ENCODE data around the gene NOTCH3.
A peak's percentile ranks its signal among the peaks of the same experiment; 100 is the strongest.

The NOTCH3 gene

DNA sequence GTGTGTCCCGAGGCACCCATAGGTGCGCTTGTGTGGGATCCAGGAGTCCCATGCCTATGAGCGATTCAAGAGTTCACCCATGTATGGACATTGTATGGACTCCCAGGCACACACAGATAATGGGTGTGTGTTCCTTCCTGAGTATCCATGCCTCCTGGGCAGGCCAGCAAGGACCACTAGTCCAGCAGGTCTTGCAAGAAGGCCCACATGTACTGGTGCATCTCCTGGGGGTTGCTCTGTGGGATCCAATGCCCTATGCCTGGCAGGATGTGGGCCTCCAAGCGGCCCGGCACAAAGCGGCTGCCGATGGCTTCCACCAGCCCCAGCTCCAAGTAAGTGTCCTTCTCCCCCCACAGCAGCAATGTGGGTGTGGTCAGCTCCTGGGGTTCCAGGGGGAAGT, 26.5 kb upstream of the NOTCH3 start:
- no peak for DNase-seq (ENCODE audit: low read depth, low spot score)
- CTCF ChIA-PET, result no interaction called here
- TF ChIP-seq, protein P1, sequence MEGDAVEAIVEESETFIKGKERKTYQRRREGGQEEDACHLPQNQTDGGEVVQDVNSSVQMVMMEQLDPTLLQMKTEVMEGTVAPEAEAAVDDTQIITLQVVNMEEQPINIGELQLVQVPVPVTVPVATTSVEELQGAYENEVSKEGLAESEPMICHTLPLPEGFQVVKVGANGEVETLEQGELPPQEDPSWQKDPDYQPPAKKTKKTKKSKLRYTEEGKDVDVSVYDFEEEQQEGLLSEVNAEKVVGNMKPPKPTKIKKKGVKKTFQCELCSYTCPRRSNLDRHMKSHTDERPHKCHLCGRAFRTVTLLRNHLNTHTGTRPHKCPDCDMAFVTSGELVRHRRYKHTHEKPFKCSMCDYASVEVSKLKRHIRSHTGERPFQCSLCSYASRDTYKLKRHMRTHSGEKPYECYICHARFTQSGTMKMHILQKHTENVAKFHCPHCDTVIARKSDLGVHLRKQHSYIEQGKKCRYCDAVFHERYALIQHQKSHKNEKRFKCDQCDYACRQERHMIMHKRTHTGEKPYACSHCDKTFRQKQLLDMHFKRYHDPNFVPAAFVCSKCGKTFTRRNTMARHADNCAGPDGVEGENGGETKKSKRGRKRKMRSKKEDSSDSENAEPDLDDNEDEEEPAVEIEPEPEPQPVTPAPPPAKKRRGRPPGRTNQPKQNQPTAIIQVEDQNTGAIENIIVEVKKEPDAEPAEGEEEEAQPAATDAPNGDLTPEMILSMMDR (IDR thresholded peaks at IDR 0.05; ENCODE audit: insufficient read depth, low read length, missing control alignments), result no peak
- POLR2A ChIA-PET, result no interaction called here
- no peak overlapping the region for H3K4me3 ChIP-seq (ENCODE audit: low read depth, low read length)

DNA sequence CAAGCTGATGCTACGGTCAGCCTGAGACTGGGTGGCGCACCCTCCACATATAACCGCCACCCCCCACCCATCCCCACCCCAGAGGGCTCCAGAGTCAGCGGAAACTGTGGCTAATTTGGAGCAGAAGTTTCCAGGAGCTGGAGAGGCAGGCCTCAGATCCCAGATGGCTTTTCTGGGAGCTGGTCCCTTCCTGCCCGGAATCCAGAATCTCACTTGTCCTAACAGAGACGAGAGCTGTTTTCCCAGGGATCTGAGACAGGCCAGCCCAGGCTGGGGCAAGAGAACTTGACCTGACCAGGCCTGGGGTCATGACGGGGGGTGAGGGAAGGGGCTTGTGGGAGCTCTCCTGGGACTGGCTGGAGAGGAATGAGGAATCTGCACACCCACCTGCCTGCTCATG, 25.0 kb upstream of the NOTCH3 start:
- POLR2A ChIA-PET, result interaction anchor here (0.6 to 1.0 kb wide), 2 partner anchors 72 to 153 kb away, joined by 3 read pairs; no protein-coding TSS in a partner anchor
- CTCF ChIA-PET, result no interaction called here
- H3K4me3 ChIP-seq (ENCODE audit: low read depth, low read length), result no peak overlapping the region
- DNase-seq (ENCODE audit: low read depth, low spot score), result no peak
- TF ChIP-seq, protein P1 (IDR thresholded peaks at IDR 0.05; ENCODE audit: insufficient read depth, low read length, missing control alignments), result no peak

- ChIA-PET CTCF (interaction anchor here (0.9 to 1.4 kb wide), 2 partner anchors 10 to 26 kb away, joined by 3 to 5 read pairs; no protein-coding TSS in a partner anchor), POLR2A (interaction anchor here (1.0 kb wide), 1 partner anchor 12 kb away, joined by 3 read pairs; no protein-coding TSS in a partner anchor)
- DNase-seq (ENCODE audit: low read depth, low spot score), result no peak
- TF ChIP-seq, protein P1 (IDR thresholded peaks at IDR 0.05; ENCODE audit: insufficient read depth, low read length, missing control alignments), result no peak
- H3K4me3 ChIP-seq (ENCODE audit: low read depth, low read length), result peak overlapping the region; percentile 75
Measured at GRCh38 chr19:15223649-15224361, 23.0 kb upstream of the NOTCH3 start.

DNA sequence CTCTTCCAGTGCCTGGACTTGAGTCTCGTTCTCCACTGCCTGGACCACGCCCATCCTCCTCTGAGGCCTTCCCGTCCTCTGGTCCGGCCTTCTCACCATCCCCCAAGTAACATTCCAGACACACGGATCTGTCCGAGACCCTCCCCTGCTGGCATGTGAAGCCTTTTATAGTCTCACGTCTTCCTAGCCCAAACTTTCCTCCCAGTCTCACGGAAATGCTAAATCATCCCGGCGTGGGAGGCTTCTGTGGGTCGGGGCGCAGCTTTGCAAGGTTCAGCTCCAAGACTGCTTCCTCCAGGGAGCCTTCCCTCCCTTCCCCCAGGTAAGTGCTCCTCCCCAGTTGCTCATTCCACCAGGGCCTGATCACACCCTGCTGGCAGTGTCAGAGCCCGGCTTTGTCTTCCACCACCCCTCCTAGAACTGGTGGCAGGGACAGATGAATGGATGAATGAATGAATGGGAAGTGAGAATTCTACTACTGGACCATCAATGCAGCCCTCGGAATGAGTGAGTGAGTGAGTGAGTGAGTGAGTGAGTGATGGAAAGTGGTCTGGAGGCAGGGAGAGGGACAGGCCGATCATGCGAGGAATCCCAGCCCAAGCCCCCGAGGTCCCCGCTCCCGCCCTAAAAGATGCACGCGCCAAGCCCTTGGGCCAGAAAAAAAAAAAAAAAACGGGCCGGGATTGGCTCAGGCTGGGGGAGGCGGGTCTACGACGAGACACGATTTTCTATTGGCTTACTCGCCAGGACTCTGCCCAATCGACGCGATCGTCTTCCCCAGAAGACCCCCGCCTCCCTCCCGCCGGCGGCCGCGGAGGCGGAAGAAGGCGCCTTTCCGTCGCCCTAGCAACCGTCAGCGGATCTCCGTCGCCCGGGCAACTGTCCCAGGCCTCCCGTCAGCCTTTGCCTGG, 22.2 kb upstream of the NOTCH3 start:
- peak overlapping the region; percentile 75 for H3K4me3 ChIP-seq (ENCODE audit: low read depth, low read length)
- TF ChIP-seq, protein P1 (IDR thresholded peaks at IDR 0.05; ENCODE audit: insufficient read depth, low read length, missing control alignments), result no peak
- peak; percentile 72 for DNase-seq (ENCODE audit: low read depth, low spot score)
- ChIA-PET POLR2A (no interaction called here), CTCF (interaction anchor here (0.9 to 1.4 kb wide), 2 partner anchors 11 to 27 kb away, joined by 3 to 5 read pairs; no protein-coding TSS in a partner anchor)

GRCh38 chr19:15220833-15221232, 20.0 kb upstream of the NOTCH3 start:
- no peak for DNase-seq (ENCODE audit: low read depth, low spot score)
- ChIA-PET POLR2A (interaction anchor here (0.7 kb wide), 1 partner anchor 33 kb away, joined by 3 read pairs; no protein-coding TSS in a partner anchor), CTCF (no interaction called here)
- H3K4me3 ChIP-seq (ENCODE audit: low read depth, low read length), result no peak overlapping the region
- TF ChIP-seq, protein P1 (IDR thresholded peaks at IDR 0.05; ENCODE audit: insufficient read depth, low read length, missing control alignments), result no peak

GRCh38 chr19:15218501-15218900, 17.7 kb upstream of the NOTCH3 start:
- TF ChIP-seq, protein P1 (IDR thresholded peaks at IDR 0.05; ENCODE audit: insufficient read depth, low read length, missing control alignments), result no peak
- ChIA-PET CTCF (interaction anchor here (1.3 kb wide), 1 partner anchor 12 kb away, joined by 4 read pairs; no protein-coding TSS in a partner anchor), POLR2A (no interaction called here)
- no peak for DNase-seq (ENCODE audit: low read depth, low spot score)
- H3K4me3 ChIP-seq (ENCODE audit: low read depth, low read length), result no peak overlapping the region
